GM12801 (cell line): ENCODE data around the gene HOXC9.

Experiments used
- TF ChIP-seq, protein P1 (sequence below): IDR thresholded peaks from one replicate; pipeline ENCODE4 v1.5.1; 2011; ENCODE audit warnings: control low read depth; ENCODE audit not compliant: insufficient read length; ENCODE audit errors: extremely low read depth

Gene HOXC9

GRCh38 chr12:53975064-53975471, 24.9 kb upstream of the HOXC9 start:
- TF ChIP-seq, protein P1, sequence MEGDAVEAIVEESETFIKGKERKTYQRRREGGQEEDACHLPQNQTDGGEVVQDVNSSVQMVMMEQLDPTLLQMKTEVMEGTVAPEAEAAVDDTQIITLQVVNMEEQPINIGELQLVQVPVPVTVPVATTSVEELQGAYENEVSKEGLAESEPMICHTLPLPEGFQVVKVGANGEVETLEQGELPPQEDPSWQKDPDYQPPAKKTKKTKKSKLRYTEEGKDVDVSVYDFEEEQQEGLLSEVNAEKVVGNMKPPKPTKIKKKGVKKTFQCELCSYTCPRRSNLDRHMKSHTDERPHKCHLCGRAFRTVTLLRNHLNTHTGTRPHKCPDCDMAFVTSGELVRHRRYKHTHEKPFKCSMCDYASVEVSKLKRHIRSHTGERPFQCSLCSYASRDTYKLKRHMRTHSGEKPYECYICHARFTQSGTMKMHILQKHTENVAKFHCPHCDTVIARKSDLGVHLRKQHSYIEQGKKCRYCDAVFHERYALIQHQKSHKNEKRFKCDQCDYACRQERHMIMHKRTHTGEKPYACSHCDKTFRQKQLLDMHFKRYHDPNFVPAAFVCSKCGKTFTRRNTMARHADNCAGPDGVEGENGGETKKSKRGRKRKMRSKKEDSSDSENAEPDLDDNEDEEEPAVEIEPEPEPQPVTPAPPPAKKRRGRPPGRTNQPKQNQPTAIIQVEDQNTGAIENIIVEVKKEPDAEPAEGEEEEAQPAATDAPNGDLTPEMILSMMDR: no peak

DNA sequence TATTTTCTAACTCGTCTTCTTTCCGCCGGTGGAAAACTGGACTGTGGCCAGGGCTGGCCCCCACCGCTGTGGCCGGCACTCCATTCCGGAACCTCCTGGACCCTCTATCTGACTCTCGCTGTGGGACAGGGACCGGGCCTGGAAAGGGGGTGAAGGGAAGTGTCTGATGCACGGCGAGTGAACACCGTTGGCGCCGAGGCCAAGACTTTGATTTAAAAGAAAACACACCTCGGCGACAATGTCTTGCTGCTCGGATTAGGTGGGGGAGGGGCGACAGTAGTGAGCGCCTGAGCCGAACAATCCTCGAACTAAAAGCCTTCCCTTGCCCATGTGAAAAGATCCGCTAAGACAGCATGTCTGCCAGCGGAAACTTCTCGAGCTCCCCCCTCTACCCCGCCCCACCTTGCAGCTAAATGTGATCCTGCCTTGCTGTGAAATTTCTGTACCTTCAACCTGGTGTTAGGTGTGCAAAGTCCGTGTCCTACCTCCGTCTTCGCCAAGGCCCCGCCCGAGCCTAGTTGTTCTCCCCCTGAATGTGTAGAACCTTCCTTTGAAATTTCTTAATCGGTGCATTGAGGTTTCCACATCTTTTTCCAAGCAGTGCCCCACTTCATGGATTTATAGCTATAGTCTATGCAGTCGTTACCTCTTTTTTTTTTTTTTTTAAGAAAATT, 24.3 kb upstream of the HOXC9 start:
- TF ChIP-seq, protein P1: no peak

GRCh38 chr12:53976172-53976822, 23.7 kb upstream of the HOXC9 start:
- TF ChIP-seq, protein P1: no peak

GRCh38 chr12:53976823-53977595, 23.0 kb upstream of the HOXC9 start:
- TF ChIP-seq, protein P1: no peak

- TF ChIP-seq, protein P1: no peak
Measured at GRCh38 chr12:53977596-53978445, 22.1 kb upstream of the HOXC9 start.

DNA sequence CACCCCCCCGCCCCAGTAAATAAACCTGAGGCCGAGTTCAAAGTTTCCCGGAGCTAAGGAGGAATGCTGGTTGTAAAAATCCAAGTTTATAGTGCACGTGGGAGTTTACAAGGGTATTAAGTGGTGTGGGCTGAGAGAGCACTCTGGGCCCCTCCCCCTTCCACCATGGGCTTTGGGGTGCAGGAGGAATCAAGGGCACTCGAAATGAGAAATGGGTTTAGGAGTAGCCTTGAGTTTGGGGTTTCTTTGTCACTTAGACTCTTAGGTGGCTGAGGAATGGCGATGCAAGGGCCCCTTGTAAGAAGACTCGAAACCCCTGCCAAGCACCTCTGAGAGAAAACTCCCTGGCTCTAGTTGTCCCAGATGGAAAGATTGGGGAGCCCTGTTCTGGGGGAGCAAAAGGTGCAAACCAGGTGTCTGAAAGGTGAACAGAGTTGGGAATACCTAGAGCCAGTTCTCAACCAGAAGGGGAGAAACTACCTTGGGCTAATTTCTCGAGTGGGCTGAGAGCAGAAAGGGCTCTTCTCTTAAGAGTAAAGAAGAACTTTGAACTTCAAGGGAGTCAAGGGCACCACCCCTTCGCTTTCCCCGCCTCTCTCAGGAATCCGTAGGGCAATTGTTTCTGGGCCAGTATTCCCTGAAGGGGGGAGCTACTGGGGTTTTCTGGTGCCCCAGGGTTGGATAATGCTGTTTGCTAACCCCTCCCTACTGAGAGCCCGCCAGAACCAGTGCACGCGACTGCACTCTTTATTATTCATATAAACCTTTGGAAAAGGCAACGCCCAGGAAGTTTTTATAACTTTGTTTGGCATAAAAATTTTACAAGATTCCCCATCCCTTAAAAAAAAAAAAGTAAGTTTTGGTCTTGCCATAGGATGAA, 21.2 kb upstream of the HOXC9 start:
- TF ChIP-seq, protein P1: no peak
